ENCODE measurements around the gene PLA2G4D.

DNA sequence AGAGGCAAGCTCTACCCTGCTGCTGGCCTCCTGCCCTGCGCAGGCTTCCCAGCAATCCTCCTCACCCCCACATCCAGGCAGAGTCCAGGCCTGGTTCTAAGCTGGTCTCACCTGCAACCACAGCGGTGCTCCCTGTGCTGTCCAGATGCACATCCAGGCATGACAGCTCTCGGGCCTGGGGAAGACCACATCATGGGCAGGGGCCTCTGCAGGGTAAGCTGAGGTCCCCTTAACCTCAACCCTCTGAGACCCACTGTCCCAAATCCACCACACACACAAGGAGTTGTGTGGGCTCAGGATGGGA lies 10.8 kb downstream of the PLA2G4D start:
- TF ChIP-seq SMC3 (IDR thresholded peaks at IDR 0.05; ENCODE audit: low read depth, low read length), result no peak
- TF ChIP-seq, protein P1, sequence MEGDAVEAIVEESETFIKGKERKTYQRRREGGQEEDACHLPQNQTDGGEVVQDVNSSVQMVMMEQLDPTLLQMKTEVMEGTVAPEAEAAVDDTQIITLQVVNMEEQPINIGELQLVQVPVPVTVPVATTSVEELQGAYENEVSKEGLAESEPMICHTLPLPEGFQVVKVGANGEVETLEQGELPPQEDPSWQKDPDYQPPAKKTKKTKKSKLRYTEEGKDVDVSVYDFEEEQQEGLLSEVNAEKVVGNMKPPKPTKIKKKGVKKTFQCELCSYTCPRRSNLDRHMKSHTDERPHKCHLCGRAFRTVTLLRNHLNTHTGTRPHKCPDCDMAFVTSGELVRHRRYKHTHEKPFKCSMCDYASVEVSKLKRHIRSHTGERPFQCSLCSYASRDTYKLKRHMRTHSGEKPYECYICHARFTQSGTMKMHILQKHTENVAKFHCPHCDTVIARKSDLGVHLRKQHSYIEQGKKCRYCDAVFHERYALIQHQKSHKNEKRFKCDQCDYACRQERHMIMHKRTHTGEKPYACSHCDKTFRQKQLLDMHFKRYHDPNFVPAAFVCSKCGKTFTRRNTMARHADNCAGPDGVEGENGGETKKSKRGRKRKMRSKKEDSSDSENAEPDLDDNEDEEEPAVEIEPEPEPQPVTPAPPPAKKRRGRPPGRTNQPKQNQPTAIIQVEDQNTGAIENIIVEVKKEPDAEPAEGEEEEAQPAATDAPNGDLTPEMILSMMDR (IDR thresholded peaks at IDR 0.05), result no peak
- no peak for TF ChIP-seq EZH2phosphoT487 (IDR thresholded peaks at IDR 0.05; ENCODE audit: borderline replicate concordance, low read depth)
- no peak for TF ChIP-seq FOXM1 (IDR thresholded peaks at IDR 0.05; ENCODE audit: low read depth)
- no peak for TF ChIP-seq NFIC (IDR thresholded peaks at IDR 0.05; ENCODE audit: borderline replicate concordance)
- TF ChIP-seq RAD21 (IDR thresholded peaks at IDR 0.05; ENCODE audit: low read length), result no peak
- TF ChIP-seq RXRA (IDR thresholded peaks at IDR 0.05; ENCODE audit: borderline replicate concordance, low read depth), result no peak
- TF ChIP-seq TAF1 (IDR thresholded peaks at IDR 0.05; ENCODE audit: borderline replicate concordance, low read depth, low read length), result no peak
- no peak for TF ChIP-seq GABPA (IDR thresholded peaks at IDR 0.05; ENCODE audit: low read depth)
- no peak for TF ChIP-seq RFX5 (IDR thresholded peaks at IDR 0.05; ENCODE audit: low read length)
- no peak for TF ChIP-seq POLR2AphosphoS5 (IDR thresholded peaks at IDR 0.05; ENCODE audit: low read depth, low read length)
- TF ChIP-seq YY1 (IDR thresholded peaks at IDR 0.05; ENCODE audit: low read depth), result no peak
- TF ChIP-seq, protein P2, sequence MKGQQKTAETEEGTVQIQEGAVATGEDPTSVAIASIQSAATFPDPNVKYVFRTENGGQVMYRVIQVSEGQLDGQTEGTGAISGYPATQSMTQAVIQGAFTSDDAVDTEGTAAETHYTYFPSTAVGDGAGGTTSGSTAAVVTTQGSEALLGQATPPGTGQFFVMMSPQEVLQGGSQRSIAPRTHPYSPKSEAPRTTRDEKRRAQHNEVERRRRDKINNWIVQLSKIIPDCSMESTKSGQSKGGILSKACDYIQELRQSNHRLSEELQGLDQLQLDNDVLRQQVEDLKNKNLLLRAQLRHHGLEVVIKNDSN (IDR thresholded peaks at IDR 0.05; ENCODE audit: borderline replicate concordance, low read depth), result no peak

Measured in SK-N-SH (cell line).